ENCODE results near the gene ATP8A1.
"Not testable (repeated sequence)": the region's sequence is repeated elsewhere in the genome, so short reads cannot be mapped to it uniquely, and the experiment has no call there.

ATP8A1 gene

DNA sequence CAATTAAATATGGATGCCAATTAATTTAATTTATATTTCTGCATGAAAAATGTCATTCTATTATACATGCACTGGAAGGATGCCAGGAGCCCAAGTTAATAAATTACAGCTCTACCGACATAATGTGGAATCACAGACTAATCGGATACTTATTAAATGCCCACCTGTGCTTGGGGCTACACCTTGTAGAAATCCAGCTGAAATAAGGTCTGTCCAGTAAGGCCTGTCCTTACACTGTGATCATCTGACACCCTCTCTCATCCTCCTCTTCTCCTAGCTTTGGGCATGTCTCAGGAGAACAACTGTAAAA lies 265.6 kb downstream of the ATP8A1 start:
- TF ChIP-seq JUND (IDR thresholded peaks at IDR 0.05; ENCODE audit: low read depth), result no peak

DNA sequence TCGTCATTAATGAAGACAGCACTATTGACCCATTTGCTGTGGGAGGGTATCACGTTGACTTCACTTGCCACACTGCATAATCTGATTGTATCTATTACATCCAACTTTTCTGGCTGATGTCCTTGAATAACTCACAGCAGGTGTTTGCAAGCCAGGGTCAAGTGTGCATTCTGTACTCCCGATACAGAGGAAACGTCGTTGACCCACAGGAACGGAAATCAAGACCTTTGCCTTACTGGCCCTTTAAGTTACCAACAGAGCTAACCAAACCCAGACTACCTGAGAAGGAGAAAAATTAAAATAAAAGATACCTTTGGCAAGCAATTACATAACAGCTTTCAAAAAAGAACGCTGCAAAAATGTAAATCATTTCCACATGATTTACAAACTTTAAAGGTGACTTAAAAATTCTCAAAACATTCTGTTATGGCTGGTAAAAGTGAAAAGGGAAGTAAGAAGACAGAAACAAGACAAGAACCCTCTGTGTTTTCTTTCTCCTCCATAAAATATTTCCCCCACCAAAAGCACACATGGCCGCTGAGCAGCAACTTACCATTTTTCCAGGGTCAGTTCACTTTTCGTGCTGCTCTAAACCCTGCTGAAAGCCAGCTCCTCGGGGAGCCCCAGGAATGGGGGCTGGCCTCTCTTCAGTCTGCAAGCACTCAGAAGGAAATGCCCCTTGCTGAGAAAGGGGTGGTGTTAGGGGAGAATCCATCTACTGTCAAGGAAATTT lies 266.1 kb downstream of the ATP8A1 start:
- DNase-seq (ENCODE audit: low read depth in 1 of 2, low spot score in 1 of 2), result no peak

More for the DNA sequence above, 265.6 kb downstream of the ATP8A1 start:
- no peak for DNase-seq (ENCODE audit: low read depth in 1 of 2, low spot score in 1 of 2)
- in situ Hi-C loops (cut with HindIII; ENCODE audit: low pct_unique_long_range_greater_than_20kb, low sequenced_read_pairs), result no loop called here

DNA sequence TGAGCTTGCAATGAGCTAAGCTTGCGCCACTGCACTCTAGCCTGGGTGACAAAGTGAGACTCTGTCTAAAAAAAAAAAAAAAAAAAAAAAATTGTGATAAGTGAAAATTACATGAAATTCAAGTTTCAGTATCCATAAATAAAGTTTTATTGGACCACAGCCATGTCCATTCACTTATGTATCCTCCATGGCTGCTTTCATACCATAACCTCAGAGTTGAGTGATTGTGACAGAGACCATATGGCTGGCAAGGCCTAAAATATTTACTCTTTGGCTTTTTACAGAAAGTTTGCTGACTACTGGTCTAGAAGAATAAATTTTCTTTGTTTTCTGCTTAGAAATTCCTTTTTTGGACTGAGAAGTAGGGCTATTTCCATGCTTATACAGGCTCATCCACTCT lies 271.4 kb downstream of the ATP8A1 start:
- in situ Hi-C loops (cut with HindIII; ENCODE audit: low pct_unique_long_range_greater_than_20kb, low sequenced_read_pairs), result no loop called here
- no peak for TF ChIP-seq JUND (IDR thresholded peaks at IDR 0.05; ENCODE audit: low read depth)
- DNase-seq (ENCODE audit: low read depth in 1 of 2, low spot score in 1 of 2), result no peak

More for the DNA sequence above, 266.1 kb downstream of the ATP8A1 start:
- TF ChIP-seq JUND (IDR thresholded peaks at IDR 0.05; ENCODE audit: low read depth), result no peak
- in situ Hi-C loops (cut with HindIII; ENCODE audit: low pct_unique_long_range_greater_than_20kb, low sequenced_read_pairs), result no loop called here

DNA sequence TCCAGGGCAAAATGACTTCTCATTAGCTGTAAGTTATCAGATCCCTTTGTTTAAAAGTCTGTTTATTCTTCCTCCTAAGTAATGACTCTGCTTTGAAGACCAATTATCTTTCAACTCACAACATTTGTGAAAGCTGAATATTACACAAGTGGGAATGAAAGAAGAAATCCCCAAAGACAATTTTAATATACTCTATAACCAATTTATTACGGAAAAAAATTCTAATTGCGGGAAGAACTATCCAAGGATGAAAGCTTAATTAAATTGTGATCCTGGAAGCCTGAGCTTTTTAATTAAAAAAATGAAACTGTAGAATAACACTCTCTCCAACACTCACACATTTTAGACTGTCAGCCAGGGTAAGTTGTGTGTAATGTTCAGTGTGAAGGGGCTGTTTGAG lies 275.2 kb downstream of the ATP8A1 start:
- in situ Hi-C loops (cut with HindIII; ENCODE audit: low pct_unique_long_range_greater_than_20kb, low sequenced_read_pairs), result no loop called here
- no peak for TF ChIP-seq JUND (IDR thresholded peaks at IDR 0.05; ENCODE audit: low read depth)
- DNase-seq (ENCODE audit: low read depth in 1 of 2, low spot score in 1 of 2), result no peak

DNA sequence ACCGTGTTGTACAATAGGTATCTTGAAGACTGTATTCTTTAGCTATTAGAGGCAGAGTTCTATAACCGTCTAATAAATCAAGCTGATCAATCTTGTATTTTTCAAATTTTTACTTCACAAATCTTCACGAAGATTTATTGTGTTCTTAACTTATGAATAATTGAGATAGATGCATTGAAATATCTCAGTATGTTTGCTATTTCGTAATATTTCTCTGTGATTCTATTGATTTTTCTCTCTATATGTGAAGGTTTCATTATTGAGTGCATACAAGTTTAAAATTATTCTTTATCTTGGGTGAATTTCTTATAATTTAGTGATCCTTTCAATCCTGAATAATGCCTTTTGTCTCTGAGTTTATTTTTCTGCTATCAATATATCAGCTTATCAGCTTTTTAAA lies 279.4 kb downstream of the ATP8A1 start:
- DNase-seq (ENCODE audit: low read depth in 1 of 2, low spot score in 1 of 2), result no peak
- in situ Hi-C loops (cut with HindIII; ENCODE audit: low pct_unique_long_range_greater_than_20kb, low sequenced_read_pairs), result no loop called here
- no peak for TF ChIP-seq JUND (IDR thresholded peaks at IDR 0.05; ENCODE audit: low read depth)

DNA sequence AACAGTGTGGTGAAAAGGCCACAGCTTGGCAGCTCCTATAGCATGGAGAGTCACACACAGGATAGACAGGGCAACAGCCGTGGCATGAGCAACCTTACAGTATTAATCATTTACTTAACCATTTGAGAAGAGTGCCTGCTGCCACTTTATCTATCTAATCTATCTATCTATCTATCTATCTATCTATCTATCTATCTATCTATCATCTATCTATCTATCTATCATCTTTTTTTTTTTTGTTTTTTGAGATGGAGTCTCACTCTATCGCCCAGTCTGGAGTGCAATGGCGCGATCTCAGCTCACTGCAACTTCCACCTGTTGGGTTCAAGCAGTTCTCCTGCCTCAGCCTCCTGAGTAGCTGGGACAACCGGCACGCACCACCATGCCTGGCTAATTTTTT lies 284.6 kb downstream of the ATP8A1 start:
- in situ Hi-C loops (cut with HindIII; ENCODE audit: low pct_unique_long_range_greater_than_20kb, low sequenced_read_pairs); DNase-seq (ENCODE audit: low read depth in 1 of 2, low spot score in 1 of 2): not testable (repeated sequence)

DNA sequence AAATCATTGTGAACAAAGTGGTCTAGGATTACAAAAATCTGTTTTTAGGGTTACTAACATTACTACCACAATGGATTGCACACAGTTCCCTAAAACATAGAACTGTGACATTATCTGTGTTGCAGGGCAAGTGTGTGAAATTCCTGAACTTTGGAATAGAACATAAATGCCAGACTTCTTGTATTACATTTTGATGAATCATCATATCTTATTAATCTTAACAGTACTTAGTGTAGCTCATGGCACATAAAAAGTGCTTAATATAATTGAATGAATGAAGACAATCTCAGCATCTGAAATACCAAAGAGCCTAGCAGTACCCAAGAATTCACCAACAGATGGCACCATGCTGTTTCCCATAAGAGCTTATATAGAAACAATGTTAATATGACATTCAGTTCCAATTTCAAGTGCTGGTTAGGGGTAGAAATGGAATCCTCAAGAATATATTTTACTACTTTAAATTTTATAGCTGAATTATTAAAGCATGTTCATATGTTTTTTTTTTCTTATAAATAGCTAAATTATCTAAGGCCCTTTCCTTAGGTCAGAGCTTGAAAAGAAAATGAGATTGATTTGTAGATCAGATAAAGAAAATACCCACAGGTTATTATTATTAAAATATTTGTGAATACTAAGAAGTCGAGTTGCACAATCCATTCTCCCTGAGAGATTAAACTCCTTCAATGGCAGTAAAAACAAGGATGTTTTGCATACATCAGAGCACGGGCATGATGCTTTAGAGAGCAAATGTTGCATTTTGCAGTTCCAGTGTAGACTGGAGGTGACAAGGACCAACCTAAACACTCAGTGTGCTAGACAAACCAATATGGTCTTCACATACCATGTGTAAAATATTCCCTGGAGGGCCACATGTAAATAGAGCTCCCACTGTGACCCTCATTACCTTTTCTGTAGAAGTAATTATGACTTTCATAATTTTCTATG lies 285.3 kb downstream of the ATP8A1 start:
- peak; percentile 63 to 66 for DNase-seq (ENCODE audit: low read depth in 1 of 2, low spot score in 1 of 2)
- no peak for TF ChIP-seq JUND (IDR thresholded peaks at IDR 0.05; ENCODE audit: low read depth)
- in situ Hi-C loops (cut with HindIII; ENCODE audit: low pct_unique_long_range_greater_than_20kb, low sequenced_read_pairs), result no loop called here

DNA sequence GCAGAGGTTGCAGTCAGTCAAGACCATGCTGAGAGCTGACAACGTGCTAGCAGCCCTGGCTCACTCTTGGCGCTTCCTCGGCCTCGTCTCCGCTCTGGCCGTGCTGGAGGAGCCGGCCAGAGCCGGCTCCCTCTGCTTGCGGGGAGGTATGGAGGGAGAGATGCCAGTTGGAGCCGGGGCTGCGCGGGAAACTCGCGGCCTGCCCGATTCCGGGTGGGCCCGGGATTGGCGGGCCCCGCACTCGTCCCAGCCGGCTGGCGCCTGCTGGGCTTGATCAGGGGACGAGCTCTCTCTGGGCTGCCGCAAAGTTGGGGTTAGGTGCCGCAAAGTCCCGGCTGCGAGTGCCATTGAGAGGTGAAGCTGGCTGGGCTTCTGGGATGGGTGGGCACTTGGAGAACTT lies 287.4 kb downstream of the ATP8A1 start:
- TF ChIP-seq JUND (IDR thresholded peaks at IDR 0.05; ENCODE audit: low read depth), result no peak
- no peak for DNase-seq (ENCODE audit: low read depth in 1 of 2, low spot score in 1 of 2)
- in situ Hi-C loops (cut with HindIII; ENCODE audit: low pct_unique_long_range_greater_than_20kb, low sequenced_read_pairs), result no loop called here

DNA sequence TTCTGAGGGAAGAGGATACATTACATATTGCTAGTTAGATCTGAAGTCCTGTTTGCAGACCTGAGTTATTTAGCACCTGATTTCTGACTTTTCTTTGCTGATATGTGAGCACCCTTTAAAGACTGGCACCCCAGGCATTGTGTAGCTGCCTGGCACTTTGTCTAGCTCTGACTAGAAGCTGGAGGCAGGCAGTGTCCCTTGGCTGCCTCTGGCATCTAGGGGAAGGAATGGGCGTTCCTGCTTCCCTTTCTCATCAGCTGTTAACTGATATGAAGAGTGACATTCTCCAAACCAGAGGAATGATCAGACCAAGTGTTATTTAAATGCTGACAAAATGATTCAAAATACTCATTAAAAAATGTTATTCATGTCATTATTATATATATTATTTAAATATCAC lies 289.9 kb downstream of the ATP8A1 start:
- TF ChIP-seq JUND (IDR thresholded peaks at IDR 0.05; ENCODE audit: low read depth), result no peak
- no peak for DNase-seq (ENCODE audit: low read depth in 1 of 2, low spot score in 1 of 2)
- in situ Hi-C loops (cut with HindIII; ENCODE audit: low pct_unique_long_range_greater_than_20kb, low sequenced_read_pairs), result no loop called here

DNA sequence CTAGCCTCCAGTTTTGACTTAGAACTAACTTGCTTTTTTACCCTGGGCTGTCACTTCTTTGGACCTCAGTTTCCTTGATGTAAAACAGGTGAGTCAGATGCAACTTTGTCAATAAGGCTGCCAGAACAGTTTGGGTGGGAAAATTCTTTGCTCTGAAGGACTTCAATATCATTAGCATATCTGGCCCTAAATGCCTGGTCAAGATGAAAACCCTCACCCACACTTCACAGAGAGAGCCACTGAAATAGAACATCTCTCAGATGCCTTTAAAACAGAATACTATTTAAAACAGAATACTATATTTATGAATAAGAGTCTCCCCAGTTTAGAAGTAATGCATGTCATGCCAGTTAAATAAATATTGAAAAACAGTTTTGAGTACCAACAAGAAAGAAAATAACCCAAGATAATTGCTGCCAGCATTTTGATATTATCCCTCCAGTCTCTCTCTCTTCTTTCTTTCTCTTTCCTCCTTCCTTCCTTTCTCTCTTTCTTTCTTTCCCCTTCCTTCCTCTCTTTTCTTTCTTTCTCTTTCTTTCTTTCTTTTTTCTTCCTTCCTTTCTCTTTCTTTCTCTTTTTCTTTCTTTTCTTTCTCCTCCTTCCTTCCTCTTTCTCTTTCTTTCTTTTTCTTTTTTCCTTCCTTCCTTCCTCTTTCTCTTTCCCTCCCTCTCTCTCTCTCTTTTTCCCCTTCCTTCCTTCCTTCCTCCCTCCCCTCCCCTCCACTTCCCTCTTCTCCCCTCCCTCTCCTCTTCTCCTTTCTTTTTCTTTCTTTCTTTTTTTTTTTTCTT lies 292.4 kb downstream of the ATP8A1 start:
- TF ChIP-seq JUND (IDR thresholded peaks at IDR 0.05; ENCODE audit: low read depth), result no peak
- in situ Hi-C loops (cut with HindIII; ENCODE audit: low pct_unique_long_range_greater_than_20kb, low sequenced_read_pairs), result no loop called here

DNA sequence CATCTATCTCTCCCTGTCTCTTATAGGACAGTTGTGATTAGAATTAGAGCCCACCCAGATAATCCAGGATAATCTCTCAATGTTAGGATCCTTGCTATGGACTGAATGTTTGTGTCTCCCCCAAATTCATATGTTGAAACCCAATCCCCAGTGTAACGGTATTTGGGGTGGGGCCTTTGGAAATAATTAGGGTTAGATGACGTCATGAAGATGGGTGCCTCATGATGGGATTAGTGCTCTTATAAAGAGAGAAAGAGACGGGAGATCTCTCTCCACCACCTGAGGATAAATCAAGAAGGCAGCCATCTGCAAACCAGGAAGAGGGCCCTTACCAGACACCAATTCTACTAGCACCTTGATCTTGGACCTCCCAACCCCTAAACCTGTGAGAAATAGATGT lies 293.3 kb downstream of the ATP8A1 start:
- no peak for TF ChIP-seq JUND (IDR thresholded peaks at IDR 0.05; ENCODE audit: low read depth)
- no peak for DNase-seq (ENCODE audit: low read depth in 1 of 2, low spot score in 1 of 2)
- in situ Hi-C loops (cut with HindIII; ENCODE audit: low pct_unique_long_range_greater_than_20kb, low sequenced_read_pairs), result no loop called here

More for the DNA sequence above, 292.4 kb downstream of the ATP8A1 start:
- DNase-seq (ENCODE audit: low read depth in 1 of 2, low spot score in 1 of 2), result no peak

DNA sequence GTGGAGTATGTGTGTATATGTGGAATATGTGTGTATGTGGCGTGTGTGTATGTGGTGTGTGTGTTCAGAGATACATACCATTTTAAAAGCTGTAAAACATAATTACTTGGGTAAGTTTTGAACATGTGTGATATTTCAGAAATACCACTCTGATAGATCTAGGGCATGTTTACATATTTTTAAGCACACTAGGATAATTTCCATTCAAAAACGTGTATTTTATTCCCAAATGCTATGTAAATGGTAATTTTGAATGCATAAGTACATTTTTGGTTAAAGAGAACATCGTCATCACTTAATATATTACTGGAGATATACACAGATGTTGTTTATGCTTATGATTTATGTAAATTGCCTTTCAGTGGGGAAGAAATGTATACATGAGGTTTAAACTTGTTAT lies 294.3 kb downstream of the ATP8A1 start:
- no peak for DNase-seq (ENCODE audit: low read depth in 1 of 2, low spot score in 1 of 2)
- in situ Hi-C loops (cut with HindIII; ENCODE audit: low pct_unique_long_range_greater_than_20kb, low sequenced_read_pairs), result no loop called here
- no peak for TF ChIP-seq JUND (IDR thresholded peaks at IDR 0.05; ENCODE audit: low read depth)

DNA sequence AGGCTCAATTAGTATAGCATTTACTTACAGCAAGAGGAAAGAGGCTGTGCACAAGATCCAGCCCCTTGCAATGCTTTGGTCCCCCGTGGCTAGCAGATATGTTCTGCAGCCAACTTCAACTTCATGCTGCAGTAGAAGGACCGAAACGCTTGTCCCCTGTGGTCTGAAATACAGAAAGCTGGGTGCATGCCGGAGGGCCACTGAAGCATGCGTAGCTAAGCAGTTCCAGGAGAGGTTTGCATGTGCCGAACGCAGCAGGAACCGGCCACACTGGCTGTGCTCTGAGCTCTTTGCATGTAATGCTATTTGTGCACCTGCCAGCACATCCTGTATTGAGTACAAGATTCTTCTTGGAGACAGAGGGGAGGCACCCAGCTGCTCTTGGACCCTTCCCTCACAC lies 295.4 kb downstream of the ATP8A1 start:
- no peak for TF ChIP-seq JUND (IDR thresholded peaks at IDR 0.05; ENCODE audit: low read depth)

More for the DNA sequence above, 295.4 kb downstream of the ATP8A1 start:
- no peak for DNase-seq (ENCODE audit: low read depth in 1 of 2, low spot score in 1 of 2)
- in situ Hi-C loops (cut with HindIII; ENCODE audit: low pct_unique_long_range_greater_than_20kb, low sequenced_read_pairs), result no loop called here
